NCI-H1048 (cell line): ENCODE measurements around the gene NMB.
"Not testable (repeated sequence)": the region's sequence is repeated elsewhere in the genome, so short reads cannot be mapped to it uniquely, and the experiment has no call there.

ENCODE experiments used
- DNase-seq: peaks from one replicate; lab custom pipeline; 2025; lab: John Stamatoyannopoulos, UW

The NMB gene

DNA sequence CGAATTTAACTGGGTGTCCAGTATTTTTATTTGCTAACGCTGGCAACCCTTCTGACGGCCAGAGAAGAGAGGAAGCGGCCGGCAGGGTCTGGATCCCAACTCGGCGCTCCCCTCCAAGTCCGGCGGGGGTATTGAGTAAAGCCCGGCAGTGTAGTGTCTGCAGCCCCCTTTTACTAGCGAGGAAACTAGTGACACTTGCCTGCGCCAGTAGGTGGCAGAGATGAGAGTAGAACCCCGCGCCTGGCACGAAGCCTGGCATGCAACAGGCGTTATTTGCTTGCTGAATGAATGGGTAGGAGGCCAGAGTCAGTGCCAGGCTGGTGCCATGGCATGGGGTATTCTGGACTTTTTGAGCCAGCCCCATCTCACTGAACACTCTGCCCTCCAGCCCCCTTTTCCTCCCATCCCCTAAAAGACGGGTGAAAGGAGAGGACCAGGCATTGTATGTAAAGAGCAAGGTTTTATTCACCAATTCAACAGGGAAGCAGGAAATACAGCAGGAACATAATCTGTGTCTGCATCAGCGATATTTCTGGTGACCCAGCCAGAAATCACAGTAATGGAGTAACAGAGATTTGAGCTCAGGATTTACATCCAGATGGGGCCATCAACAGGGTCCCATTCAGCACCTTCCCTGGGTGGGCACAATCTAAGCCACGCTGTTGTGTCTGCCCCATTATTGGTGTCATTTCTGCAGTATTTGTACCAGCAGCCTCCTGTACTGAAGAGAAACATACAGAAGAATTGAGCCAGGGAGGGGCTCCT is 3.1 kb downstream of the NMB start:
- peak; percentile 64 for DNase-seq

DNA sequence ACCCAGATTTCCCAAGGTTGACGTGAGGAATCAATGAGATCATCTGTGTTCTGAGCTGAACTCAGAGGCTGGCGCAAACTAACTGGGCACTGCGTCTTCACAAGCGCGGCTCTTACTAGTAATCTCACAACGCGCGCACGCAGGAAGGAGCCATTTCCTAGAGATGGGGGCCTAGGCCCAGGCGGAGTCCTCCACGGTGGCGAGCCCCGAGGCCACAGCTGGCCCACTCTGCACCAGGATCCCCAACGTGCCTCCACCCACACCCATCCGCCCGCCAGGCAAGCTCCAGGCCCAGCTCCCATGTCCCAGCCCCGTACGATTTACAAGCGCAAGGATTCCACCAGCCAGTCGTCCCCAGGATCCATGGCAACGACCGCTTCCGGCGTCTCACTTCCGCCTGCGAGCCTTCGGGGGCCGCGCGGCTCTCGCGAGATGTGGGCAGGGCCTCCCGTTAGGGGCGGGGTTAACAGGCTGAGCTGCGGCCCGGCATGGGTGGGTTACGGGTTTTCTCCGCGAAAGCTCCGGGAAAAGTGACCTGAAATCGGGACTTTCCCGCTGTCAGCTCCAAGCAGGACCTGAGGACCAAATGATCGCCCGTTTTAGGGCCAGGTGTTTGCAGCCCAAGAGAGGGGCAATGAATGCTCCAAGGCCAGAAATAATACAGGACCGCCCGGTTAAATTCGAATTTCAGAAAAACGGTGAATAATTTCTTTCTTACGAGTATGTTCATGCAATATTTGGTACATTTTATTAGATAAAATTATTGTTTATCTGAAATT is 3.9 kb downstream of the NMB start, which contains the start of gene WDR73:
TSS of gene WDR73 (minus strand) at position 374 of the 779 bp plus-strand sequence. CDS start at position 365, 9 bp downstream.
- peak; percentile 91 for DNase-seq

DNA sequence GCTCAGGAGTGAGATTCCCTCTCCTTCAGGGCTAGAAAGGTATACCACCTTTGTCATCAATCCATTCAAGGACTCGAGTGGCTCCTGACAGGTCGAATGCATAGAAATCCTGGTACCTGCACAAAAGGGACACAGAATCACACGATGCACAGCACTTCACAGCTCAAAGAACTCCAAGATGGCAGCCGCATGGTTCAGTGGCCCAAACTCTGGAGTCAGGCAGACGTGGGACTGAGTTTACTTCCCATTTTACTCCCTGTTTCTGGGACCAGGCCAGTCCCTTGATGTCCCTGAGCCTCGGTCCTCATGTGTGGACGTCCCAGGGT is 4.5 kb downstream of the NMB start:
- DNase-seq, result no peak

DNA sequence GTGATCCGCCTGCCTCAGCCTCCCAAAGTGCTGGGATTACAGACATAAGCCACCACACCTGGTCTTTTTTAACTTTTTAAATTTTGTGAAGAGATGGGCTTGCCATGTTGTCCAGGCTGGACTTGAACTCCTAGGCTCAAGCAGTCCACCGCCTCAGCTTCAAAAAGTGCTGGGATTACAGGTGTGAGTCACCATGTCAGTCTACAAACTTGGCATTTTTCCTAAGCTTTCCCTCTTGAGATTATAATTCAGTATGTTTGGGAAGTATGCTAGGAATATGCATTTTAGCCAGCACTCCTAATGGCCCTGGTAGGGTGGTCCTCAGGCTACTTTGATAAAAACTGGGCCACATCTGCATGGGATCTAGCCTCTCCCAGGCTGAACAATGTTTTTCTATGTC is 8.3 kb downstream of the NMB start:
- no peak for DNase-seq

DNA sequence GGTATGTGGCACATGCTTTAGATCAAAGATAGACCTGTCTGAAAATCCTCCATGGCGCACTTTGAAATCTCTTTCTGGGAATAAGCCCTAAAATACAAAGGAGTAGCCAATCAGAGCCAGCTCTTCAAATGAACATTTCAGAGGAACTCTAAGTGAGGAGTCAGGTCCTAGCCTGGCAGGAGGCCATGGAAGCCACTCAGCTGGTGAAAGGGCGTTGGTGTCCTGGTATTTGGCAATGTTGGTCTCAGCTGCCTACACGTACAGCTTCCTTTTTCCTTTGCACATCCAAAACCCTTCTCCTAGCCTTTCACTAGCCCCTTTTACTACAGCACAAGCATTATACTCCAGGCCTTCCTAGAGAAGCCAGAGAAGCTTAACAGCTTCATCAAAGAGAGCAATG is 9.5 kb downstream of the NMB start:
- no peak for DNase-seq

DNA sequence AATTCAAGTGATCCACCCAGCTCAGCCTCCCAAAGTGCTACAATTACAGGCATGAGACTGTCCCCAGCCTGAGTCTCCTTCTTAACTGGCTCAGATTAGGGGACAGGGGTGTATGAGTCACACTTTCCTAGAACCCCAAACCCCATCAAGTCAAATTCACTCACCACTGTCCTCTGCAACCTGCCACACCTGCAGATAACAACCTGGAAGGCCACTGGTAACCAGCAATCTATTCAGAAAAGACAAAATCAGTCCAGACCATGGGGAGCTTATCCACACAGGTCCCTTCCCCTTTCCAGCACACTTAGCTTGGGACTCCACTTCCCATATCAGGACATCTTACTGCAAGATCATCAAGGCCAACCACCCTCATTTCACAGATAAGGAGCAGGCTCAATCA is 10.3 kb downstream of the NMB start:
- DNase-seq, result no peak

DNA sequence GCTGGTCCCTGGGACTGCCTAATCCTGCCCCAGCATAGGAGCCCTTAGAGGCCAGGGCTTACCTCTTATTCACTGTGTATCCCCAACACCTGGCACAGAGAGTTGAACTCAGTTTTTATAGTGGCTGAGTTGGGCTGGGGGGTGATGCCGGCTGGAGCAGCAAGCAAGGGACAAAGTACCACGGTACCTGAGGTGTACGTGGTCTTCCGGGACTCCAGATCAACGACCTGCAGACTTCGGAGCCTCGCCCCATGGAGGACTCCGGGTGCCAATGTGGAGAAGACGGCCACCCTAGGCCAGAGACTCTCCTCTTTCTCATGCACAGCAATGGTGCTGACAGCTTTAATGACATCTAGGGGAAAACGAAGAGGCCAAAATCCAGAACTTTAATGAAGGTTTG is 12.0 kb downstream of the NMB start:
- DNase-seq, result no peak

DNA sequence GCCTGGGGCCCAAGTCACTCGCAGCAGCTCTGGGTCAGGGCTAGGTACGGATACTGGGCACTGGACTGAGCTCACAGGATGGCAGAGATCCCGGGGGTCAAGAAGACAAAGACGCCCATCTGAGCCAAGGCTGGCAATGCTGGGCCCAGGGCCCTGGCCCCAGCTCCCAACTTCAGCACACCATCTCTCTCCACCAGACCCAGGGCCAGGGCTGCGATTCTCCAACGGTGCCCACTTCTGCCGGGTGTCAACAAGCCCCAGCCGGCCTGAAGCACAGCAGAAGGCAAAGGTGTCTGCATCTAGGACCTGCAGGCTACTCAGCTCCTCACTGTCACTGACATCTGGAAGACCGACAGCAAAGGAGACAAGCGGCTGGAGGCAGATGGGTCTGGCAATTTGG is 12.5 kb downstream of the NMB start:
- no peak for DNase-seq

DNA sequence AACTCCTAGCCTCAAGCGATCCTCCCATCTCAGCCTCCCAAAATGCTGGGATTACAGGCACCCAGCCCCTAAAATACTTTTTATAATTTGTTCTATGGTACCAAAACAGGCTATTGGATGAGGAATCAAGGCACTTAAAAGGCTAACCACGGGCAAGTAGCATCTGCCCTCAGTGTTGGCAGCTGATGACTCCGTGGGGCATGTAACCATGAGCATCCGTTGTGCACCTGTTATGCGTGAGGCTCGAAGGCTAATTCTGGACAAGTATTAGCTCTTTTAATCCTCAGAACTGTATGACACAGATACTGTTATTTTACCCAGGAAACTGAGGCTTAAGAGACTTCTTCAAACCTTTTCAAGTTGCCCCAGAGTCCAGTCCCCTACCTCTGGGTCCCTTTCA is 14.2 kb downstream of the NMB start:
- no peak for DNase-seq

DNA sequence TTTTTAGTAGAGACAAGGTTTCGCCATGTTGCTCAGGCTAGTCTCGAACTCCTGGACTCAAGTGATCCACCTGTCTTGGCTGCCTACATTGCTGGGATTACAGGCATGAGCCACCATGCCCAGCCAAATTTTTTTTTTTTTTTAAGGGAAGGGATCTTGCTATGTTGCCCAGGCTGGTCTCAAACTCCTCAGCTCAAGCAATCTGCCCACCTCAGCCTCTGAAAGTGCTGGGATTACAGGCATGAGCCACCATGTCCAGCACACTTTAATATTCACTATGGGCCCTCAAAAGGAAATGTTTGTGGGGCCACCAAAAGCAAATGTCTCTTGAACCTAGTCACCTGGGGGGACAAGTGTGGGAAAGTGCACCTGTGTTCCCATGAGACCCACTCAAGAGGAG is 15.4 kb downstream of the NMB start:
- DNase-seq, result not testable (repeated sequence)

DNA sequence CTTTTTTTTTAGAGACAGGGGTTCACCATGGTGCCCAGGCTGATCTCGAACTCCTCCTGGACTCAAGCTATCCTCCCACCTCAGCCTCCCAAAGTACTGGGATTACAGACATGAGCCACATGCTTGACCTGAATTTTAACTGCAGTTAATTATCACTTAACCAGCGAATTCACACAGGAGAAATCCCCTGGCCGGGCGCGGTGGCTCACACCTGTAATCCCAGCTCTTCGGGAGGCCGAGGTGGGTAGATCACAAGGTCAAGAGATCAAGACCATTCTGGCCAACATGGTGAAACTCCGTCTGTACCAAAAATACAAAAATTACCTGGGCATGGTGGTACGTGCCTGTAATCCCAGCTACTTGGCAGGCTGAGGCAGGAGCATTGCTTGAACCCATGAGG is 16.1 kb downstream of the NMB start:
- DNase-seq, result not testable (repeated sequence)

DNA sequence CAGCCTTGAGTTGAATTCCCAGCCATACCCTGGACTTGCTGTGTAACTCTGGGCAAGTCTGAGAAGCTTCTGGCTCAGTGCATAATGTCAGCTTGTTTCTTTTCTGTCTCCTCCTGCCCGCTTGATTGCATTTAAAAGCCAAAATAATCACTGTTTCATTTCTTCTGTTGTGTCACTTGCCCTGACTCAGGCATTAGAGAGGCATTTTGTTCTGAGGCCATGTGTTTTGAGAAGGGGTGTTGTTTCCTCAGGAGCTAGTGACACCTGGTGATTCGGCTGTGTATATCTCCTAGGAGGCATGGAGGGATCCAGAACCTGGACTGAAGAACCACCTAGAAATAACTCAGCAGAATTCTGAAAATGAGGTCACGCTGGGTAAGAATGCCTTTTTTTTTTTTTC is 19.9 kb downstream of the NMB start:
- DNase-seq, result no peak

DNA sequence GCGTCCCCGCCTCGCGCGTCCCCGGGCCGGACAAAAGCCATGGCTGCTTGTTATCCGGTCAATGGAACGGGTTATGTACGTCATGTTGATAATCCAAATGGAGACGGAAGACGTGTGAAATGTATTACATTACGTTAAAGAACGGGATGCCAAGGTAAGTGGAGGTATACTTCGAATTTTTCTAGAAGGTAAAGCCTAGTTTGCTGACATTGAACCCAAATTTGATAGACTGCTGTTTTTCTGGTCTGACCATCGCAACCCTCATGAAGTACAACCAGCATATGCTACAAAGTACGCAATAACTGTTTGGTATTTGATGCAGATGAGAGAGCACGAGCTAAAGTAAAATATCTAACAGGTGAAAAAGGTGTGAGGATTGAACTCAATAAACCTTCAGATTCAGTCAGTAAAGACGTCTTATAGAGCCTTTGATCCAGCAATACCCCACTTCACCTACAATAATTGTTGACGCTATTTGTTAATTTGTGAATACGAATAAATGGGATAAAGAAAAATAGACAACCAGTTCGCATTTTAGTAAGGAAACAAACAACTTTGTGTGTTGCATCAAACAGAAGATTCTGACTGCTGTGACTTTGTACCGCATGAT is 23.7 kb downstream of the NMB start:
- DNase-seq, result no peak

DNA sequence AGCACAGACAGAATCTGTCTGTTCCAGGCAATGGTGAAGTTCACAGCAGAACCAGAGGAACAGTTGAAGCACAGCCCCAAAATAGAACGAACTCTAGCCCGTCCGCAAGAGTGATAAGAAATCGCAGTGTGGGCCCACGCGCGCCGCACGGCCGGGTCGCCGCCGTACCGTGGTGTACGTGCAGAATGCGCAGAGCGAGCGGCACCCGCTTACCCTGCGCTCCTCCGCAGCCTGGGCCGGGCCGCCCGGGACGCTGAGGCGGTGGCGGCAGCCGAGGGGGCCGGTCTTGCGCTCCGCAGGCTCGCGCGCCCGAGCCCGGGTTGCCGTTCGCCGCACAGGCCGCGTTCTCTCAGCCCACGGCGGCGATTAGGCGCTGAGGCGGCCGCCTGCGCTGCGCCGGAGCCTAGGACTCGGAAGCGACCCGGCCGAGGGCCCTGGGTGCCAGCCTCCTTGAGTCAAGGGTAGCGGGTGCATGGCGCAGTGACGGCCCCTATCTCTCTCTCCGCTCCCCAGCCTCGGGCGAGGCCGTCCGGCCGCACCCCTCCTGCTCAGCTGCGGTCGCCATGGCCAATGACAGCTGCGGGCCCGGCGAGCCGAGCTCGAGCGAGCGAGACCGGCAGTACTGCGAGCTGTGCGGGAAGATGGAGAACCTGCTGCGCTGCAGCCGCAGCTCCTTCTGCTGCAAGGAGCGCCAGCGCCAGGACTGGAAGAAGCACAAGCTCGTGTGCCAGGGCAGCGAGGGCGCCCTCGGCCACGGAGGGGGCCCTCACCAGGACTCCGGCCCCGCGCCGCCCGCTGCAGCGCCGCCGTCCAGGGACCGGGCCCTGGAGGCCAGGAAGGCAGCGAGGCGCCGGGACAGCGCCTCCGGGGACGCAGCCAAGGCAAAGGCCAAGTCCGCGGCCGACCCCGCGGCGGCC is 24.4 kb downstream of the NMB start:
- DNase-seq, result no peak

DNA sequence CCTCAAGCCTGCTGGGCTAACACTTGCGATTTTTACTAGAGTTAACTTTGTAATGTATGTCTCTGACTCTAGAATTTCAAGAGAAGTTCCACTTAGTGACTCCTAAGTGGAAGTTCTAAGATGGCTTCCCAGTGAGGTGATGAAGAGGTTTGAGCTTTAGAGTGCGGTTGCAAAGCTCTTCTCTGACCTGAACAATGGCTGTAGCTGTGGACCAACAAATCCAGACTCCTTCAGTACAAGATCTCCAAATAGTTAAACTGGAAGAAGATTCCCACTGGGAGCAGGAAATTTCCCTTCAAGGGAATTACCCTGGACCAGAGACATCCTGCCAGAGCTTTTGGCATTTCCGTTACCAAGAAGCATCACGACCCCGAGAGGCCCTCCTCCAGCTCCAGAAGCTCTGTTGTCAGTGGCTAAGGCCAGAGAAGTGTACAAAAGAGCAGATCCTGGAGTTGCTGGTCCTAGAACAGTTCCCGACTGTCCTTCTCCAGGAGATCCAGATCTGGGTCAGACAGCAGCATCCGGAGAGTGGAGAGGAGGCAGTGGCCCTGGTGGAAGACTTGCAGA is 26.2 kb downstream of the NMB start:
- no peak for DNase-seq

DNA sequence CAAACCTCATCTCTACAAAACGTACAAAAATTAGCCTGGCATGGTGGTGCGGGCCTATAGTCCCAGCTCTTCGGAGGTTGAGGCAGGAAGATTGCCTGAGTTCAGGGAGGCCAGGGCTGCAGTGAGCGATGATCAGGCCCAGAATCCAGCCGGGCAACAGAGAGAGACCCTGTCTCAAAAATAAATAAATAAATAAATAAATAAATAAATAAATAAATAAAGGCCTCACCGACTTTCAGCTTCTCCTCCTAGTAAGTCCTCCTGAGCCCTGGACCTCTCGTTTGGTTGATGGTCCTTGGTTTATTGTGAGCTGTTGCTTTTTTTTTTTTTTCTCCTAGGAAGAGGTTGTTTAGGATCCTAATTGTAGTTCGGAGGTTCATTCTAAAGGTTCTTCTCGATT is 29.0 kb downstream of the NMB start:
- no peak for DNase-seq

DNA sequence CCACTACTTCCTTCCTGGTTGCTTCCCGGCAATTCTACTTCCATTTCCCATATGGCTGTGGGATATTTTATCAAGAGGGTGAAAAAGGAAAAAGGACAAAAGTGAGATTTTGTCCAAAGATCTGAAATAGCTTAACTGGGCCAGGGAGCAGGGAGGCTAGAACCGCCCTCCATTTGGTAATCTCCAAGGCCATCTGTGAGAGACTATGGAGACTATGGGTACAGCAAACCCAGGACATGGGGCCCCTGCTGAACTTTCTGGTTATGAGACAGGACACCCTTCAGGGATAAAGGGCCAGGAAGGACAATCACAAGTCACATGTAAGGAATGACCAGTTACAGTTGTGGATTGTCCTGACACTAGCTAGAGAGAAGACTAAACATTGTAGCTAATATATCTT is 32.9 kb downstream of the NMB start:
- DNase-seq, result no peak

DNA sequence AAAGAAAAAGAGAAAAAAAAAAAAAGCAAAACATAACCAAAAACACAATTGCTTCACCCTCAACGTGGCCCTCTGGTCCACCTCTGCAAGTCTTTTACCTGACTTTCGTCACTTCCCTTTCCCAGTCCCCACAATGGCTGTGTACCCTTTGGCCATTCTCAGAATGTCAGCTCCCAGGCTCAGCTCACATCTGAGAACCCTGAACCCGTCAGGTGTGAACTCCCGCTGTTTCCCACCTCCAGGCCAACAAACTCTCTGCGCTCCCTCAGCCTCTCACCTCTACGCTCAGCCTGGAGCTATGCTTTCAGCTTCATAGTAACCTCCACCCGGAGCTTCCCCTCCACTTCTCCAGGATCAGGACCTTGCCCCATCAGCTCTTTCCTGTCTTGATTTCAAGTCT is 33.6 kb downstream of the NMB start:
- no peak for DNase-seq

DNA sequence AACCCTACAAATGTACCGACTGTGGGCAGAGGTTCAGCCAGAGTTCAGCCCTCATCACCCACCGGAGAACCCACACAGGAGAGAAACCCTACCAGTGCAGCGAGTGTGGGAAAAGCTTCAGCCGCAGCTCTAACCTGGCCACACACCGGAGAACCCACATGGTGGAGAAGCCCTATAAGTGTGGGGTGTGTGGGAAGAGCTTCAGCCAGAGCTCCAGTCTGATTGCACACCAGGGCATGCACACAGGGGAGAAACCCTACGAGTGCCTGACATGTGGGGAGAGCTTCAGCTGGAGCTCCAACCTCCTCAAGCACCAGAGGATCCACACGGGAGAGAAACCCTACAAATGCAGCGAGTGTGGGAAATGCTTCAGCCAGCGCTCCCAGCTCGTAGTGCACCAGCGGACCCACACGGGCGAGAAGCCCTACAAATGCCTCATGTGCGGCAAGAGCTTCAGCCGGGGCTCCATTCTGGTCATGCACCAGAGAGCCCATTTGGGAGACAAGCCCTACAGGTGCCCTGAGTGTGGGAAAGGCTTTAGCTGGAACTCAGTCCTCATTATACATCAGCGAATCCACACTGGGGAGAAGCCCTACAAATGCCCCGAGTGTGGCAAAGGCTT is 36.5 kb downstream of the NMB start:
- no peak for DNase-seq

DNA sequence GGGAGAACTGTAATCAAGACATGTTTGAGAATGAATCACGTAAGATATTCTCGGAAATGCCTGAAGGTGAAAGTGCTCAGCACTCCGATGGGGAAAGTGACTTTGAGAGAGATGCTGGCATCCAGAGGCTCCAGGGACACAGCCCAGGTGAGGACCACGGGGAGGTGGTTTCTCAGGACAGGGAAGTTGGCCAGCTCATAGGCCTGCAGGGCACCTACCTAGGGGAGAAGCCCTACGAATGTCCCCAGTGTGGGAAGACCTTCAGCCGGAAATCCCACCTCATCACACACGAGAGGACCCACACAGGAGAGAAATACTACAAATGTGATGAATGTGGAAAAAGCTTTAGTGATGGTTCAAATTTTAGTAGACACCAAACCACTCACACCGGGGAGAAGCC is 37.4 kb downstream of the NMB start:
- no peak for DNase-seq

DNA sequence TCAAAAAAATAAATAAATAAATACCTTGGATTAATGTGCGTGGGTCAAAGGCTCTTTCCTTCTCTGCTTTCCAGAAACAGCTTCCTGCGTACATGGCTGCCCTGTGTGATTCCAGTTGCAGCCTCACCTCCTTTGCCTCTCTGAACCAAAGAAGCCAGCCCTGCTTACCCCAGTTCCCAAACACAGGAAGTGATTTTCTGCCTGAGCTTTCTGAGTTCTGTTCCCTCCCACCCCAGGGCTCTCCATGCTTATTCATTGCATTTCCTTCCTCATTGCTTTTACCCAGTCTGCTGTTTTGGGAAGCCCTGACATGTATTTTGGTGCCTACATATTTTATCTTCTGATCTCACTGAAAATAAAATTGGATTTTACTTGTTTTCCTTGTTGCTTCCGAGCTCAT is 41.8 kb downstream of the NMB start:
- DNase-seq, result no peak
